ENCODE data around the gene YWHAE. TPM values are rescaled to one million over a fixed set of nuclear protein-coding genes. Genes with fewer than 3 reads are reported as not detected.
"Not testable (repeated sequence)": the region's sequence is repeated elsewhere in the genome, so short reads cannot be mapped to it uniquely, and the experiment has no call there.

YWHAE gene
- polyA plus RNA-seq, 1 donor: 766 TPM

DNA sequence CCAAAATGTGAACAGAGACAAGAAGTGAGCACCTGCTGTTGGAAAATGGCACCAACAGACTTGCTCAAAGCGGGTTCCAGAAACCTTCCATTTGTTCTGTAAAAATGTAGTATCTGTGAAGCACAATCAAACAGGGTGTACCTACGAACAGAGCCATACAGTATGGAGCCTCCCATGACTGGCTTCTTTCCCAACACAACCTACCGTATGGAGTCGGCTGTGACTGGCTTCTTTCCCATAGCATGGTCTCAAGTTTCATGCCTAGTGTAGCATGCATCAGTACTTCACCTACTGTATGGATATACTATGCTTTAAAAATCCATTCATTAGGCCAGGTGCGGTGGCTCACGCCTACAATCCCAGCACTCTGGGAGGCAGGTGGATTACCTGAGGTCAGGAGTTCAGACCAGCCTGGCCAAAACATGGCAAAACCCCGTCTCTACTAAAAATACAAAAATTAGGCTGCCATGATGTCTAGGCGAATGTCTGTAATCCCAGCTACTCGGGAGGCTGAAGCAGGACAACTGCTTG lies 26.2 kb downstream of the YWHAE start:
- DNase-seq: no peak

DNA sequence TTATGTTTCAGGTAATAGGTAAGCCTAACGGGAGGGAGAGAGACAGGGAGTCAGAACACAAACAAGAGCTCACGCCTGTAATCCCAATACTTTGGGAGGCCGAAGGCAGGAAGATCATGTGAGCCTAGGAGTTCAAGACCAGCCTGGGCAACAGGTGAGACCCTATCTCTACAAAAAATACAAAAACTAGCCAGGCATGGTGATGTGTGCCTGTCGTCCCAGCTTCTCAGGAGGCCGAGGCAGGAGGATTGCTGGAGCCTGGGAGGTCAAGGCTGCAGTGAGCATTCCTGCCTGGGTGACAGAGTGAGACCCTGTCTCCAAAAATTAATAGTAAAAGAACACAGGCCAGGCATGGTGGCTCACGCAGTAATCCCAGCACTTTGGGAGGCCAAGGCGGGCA lies 27.4 kb downstream of the YWHAE start:
- no peak for DNase-seq

DNA sequence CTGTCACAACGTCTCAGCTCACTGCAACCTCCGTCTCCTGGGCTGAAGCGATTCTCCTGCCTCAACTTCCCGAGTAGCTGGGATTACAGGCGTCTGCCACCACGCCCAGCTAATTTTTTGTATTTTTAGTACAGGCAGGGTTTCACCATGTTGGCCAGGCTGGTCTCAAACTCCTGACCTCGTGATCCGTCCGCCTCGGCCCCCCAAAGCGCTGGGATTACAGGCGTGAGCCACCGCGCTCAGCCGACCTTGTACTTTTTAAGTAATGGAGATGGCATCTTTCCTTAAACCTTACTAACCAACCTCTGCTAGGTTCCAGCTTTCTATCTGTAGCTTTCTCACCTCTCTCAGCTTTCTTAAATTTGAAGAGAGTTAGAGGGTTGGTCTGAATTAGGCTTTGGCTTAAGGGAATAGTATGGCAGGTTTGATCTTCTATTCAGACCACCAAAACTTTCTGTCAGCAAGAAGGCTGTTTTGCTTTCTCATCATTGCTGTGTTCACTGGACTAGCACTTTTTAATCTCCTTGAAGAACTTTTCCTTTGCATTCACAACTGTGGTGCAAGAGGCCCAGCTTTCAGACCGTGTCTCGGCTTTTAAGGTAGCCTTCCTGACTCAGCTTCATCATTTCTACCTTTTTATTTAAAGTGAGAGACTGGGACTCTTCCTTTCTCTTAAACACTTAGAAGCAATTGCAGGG lies 28.0 kb downstream of the YWHAE start:
- DNase-seq: no peak

DNA sequence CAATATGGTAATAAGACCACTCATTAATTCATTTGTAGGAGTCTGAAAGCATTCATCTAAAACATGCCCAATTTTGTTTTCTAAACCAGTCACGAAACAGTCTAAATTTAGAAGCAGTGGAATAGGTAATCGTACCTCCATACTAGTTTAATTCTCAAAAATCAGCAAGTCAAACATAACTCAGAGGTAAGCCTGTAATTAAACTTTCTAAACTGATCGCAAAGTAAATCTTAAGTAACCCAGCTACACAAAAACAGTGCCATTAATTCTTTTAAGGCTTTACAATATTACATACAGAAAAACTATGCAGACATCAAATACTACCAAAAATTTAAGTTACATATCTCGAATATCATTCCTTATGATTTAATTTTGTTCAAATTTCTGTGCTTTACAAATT lies 31.4 kb downstream of the YWHAE start:
- no peak for DNase-seq

DNA sequence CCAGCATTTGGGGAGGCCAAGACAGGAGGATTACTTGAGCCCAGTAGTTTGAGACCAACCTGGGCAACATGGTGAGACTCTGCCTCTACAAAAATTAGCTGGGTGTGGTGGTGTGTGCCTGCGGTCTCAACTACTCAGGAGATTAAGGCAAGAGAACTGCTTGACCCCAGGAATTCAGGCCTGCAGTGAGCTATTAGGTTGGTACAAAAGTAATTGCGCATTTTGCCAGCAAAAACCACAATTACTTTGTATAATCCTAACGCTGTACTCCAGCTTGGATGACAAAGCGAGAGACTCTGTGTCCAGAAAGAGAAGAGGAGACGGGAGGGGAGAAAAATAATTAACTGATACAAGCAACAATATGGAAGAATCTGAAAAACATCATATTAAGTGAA lies 32.7 kb downstream of the YWHAE start:
- DNase-seq: no peak

DNA sequence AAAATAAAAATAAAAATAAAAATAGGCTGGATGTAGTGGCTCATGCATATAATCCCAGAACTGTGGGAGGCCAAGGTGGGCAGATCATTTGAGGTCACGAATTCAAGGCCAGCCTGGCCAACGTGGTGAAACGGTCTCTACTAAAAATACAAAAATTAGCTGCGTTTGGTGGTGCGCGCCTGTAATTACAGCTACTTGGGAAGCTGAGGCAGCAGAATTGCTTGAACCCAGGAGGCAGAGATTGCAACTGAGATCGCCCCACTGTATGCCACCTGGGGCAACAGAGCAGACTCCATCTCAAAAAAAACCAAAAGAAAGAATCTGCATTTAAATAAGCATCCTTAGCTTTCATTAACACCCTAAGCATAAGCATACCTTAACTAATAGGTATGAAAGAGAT lies 33.8 kb downstream of the YWHAE start:
- no peak for DNase-seq

DNA sequence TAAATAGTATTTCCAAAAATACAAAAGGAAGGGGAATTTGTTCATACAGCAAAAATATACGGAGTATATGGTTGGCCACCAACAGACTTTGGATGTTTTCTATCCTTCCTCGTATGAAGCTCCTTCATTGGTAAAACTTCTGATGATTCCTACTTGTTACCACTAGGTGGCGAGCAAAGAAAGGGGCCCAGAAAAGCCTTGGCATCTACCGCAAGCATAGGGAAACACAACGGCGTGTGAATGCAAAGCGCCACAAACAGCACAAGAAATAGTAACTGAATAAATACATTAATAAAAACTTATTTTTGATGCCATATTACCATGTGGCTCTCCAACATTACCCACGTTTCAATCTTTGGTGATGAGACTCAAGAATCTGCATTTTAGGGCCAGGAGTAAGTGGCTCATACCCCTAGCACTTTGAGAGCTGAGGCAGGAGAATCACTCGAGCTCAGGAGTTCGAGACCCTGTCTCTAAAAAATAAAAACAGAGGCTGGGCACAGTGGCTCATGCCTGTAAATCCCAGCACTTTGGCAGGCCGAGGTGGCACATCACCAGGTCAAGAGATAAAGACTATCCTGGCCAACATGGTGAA lies 34.5 kb downstream of the YWHAE start:
- peak; percentile 80 for DNase-seq

DNA sequence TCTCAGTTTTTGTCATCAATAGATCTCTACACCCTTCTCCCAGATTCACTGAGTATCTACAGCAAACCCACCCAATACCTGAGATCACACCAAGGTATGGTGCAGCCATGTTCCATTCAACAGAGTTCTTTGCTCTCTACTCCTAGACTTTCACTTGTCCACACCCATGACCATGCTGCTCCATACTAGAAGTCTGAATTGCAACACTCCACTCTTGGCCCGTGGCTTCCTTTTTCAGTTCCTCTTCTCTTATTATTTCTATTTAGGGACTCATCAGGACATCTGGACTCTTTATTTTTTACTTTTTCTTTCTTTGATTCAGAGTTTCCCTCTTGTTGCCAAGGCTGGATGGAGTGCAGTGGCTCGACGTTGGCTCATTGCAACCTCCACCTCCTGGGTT lies 37.1 kb downstream of the YWHAE start:
- peak; percentile 17 for DNase-seq

DNA sequence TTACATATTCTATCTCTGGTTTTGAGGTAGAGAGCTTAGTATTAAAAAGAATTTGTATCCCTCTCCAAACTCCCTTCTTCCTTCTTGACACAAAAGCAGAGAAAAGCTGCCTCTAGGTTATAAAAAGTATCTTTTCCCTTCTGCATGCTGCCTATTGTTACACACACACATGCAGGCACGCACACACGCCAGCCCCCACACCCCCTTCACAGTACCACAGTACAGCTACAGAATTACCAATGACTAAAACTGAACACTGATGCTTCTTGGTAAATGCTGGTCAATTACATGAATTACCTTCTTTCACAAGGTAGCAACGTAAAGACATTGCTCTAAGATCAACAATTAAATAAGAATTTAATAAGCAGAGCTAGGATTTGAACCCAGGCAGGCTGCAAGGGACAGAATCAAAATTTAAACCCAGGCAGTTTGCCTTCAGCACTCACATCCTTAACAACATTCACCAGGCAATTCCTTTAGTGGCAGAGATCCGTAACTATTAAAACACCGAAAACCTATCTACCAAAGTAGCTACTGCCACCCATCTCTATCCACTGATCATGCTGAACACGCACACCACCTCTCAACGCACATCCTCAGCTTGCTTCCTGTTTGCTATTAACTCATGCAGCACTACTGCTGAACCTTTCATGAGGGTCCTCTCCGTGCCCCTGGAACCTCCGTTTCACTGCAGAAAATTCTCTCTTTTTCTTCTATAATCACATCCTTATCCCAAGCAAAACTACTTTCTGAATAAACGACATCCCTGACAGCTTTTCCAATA lies 37.8 kb downstream of the YWHAE start:
- no peak for DNase-seq

DNA sequence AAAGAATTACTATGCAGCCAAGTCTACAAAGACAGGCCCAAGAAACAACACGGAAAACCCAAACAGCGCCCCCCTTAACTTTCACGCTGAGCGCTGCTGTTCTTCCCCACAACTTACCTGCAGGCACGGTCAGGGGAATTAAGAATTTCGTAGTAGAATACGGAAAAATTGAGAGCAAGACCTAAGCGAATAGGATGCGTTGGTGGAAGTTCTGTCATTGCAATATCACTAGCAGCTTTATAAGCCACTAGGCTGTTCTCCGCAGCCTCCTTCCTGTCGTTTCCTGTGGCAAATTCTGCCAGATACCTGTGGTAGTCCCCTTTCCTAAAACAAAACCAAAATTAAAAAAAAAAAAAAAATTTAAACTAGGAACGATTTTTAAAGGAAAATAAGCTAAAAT lies 39.0 kb downstream of the YWHAE start:
- no peak for DNase-seq

DNA sequence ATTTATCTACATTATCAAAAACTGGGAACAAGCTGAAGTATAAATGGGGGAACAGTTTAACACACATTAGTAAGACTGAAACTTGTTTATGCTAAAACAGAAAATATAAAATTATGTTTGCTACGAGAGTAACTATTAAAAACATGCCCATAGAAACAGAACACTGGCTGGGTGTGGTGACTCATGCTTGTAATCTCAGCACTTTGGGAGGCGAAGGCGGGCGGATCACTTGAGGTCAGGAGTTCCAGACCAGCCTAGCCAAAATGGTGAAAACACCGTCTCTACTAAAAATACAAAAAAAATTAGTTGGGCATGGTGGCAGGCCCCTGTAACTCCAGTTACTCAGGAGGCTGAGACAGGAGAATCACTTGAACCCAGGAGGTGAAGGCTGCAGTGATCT lies 39.7 kb downstream of the YWHAE start:
- not testable (repeated sequence) for DNase-seq

DNA sequence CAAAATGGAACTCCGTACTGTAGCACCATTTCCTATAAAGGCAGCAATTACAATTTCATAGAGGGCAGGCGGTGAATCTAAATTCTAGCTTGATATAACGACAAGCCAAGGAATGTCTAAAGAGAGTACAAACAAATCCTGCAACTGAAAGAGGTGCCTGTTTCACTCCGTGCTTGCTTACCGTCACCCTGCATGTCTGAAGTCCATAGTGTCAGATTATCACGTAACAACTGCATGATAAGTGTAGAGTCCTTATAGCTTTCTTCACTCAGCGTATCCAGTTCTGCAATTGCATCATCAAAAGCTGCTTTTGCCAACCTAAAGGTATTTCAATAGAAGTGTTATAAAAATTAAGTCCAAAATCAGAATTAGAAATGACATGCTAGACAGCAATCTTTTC lies 46.0 kb downstream of the YWHAE start:
- no peak for DNase-seq

DNA sequence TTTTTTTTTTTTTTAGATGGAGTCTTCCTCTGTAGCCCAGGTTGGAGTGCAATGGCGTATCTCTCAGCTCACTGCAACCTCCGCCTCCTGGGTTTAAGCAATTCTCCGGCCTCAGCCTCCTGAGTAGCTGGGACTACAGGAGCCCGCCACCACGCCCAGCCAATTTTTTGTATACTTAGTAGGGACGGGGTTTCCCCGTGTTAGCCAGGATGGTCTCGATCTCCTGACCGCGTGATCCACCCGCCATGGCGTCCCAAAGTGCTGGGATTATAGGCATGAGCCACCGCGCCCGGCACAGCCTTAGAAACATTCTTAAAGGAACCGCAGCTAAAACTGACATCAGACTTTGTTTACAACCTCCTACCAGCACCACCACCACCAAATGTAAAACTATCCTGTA lies 47.5 kb downstream of the YWHAE start:
- DNase-seq: not testable (repeated sequence)

DNA sequence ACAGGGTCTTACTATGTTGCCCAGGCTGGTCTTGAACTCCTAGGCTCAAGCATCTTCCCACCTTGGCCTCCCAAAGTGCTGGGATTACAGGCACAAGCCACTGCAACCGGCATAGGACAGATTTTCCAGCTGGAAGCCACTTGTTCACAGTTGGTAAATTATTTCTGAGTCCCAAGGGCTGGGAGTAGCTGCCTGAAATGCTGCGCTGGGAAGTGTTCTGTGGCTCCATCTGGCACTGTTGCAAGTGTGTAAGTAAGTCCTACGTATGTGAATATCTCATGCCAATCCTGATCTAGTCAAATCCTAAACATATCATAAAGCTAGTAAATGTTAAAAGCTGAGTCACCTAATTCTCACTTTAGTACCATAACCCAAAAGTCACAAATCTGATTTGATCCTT lies 48.1 kb downstream of the YWHAE start:
- no peak for DNase-seq

DNA sequence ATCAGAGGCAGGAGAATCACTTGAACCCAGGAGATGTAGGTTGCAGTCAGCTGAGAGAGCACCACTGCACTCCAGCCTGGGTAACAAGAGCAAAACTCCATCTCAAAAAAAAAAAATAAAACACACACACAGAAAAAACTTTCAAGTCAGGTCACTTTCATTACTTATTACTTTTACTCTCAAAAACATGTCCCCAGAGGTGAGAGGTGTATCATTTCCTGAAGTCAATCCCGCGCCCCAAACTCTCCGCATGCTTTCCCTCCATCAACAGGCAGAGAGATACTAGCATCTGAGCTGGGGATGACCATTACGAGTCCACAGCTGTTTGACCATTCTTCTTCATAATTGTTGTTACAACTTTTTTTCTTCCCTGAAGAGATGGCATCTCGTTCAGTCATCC lies 48.7 kb downstream of the YWHAE start:
- DNase-seq: no peak

DNA sequence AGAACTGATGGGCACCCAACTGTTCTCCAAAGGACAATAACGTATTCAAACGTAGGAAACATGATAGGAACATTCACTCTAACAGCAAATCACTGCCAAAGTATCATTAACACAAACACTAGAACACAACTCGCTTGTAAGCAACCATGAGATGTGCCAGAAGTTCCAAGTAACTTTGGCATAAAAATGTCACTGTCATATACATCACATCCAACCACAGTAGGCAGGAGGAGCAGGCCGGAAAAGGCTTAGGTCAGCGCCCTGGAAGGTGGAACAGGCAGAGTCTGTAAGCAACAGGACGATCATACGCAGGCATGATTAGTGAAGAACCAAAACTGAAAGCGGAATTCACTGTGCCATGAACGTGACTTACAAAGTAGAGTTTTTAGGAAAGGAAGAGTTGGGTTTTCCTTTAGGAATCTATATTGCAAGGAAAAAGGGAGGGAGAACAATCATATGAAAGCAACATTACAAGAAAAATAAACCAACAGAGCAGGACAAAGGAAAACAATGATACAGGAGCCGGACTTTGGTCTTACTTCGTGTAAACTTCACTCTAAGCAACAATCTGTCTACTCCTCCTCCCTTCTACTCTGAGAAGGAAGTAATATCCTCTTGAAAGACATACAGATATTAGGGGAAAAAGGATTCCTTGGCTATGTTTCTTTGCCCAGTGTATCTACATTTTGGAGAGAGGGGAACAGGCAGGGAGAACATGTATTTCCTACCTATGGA lies 52.3 kb downstream of the YWHAE start:
- DNase-seq: no peak

DNA sequence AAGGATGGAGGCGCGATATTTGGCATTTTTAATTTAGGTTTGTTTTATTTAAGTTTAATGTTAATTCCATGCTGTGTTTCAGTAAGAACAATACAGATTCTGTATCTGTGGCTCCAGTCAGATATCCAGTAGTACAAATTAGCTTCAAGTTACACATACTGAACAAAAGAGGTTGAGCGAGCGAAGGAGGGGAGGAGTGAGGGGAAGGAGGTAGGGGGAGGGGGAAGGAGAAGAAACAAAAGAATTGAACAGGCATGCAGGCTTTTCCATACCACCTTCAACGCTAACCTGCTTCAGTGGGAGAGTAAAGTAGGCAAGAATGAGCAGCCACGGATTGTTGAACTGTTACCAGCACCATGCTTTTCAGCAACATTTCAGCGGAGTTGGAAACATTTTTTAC lies 55.5 kb downstream of the YWHAE start:
- DNase-seq: no peak

DNA sequence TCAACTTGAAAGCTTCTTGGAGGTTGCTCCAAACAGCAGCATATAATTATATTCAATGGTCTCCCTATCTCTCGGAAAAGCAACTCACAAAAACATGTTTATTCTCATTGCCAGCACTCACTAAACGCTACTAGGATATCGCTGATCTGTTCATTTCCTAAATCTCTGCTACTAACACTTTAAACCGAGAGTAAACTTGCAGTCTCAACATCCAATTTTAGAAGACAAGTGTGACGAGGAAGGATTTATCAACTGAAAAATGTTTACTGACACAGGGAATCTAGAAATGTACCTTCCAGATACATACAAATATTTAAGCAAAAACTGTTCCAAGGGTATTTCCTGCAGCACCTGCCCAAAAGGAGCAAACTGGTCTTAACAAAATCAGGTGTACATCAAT lies 56.5 kb downstream of the YWHAE start:
- no peak for DNase-seq

DNA sequence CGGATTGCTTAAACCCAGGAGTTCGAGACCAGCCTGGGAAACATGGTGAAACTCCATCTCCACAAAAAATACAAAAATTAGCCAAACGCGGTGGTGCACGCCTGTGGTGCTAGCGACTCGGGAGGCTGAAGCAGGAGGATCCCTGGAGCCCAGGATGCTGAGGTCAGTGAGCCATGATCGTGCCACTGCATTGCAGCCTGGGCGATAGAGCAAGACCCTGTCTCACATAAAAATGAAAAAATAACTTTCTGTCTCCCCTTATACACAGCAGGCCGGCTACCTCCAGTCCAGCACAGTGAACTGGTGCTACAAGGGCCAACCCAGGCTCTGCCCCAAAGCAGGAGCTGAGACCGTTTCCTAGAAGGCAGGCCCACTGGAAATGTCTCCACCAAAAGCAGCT lies 59.7 kb downstream of the YWHAE start:
- DNase-seq: no peak

DNA sequence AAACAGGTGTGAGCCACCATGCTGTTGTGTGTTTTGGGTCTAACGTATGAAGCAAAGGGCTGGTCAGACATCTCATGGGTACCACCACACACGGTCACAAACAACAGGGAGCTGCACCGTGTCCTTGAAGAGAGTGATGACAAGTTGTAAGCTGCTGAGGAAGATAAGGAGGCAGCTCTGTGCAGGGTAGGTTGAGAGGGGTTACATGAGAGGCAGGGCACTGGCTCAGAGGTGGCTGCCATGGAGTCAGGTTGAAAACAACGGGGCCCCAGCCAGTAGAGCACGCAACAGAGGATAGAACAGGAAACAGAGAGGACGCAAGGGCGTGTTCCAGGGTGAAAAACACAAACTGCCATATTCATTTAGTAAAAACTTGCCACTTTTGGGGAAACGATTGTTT lies 68.3 kb downstream of the YWHAE start:
- no peak for DNase-seq

DNA sequence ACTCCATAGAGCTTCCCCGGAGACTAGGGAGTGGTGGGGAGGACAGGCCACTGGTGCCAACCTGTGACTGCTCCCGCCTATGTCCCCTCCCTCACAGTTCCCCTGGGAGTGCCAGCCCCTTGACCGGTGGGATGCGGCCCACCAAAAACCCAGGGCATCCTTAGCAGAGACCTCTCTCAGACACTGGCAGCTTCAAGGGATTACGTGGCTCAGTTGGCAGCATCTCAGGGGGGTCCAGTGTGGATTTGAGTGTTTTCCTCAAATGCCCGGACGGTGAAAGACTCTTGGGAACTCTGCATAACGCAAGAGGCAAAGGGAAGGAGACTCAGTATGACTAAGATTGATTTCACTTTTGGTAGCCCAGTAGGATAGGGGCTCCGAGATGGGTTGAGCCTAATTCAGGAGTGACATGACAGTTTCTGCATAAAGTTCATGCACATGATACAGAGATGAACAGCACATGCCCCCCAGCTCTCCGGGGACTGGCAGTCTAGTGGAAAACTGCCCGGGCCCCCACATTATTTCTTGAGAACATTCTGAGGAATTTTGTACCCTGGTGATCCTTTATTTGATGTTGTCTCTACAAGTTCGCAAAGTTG lies 70.2 kb downstream of the YWHAE start:
- no peak for DNase-seq

DNA sequence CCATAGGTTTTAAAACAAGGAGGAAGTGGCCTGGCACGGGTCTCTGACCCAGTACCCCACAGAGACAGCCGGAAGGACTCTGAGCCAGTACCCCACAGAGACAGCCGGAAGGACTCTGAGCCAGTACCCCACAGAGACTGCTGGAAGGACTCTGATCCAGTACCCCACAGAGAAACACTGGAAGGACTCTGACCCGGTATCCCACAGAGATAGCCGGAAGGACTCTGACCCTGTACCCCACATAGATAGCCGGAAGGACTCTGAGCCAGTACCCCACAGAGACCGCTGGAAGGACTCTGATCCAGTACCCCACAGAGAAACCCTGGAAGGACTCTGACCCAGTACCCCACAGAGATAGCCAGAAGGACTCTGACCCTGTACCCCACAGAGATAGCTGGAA lies 71.6 kb downstream of the YWHAE start:
- no peak for DNase-seq

DNA sequence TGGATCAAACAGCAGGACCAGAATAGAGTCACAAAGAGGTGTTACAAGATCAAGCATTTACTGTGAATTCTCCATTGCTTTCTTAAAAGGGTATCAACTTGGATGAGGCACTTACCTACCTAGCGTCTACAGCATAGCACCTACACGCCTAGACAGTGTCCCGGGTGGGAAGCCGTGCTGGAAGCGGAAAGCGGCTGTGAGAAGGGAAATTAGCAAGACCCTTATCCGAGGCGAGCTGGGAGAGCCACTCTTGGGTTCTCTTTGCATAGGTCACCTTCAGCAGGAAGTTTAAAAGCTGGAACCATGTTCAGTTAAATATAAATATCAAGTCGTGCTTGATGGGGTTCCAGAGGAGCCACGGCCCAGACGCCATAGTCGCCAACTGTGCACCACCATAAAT lies 74.3 kb downstream of the YWHAE start:
- DNase-seq: no peak

Measured in hindlimb muscle (tissue), 1 donor.